GM12891 (cell line): Measurements from ENCODE around the gene AP1AR. TPM values are rescaled to one million over a fixed set of nuclear protein-coding genes. Genes with fewer than 3 reads are reported as not detected.

Experiments used
- DNase-seq: peaks from one replicate; pipeline ENCODE4 v3.0.0; 2011; ENCODE audit warnings: low spot score; ENCODE audit not compliant: insufficient read length
- FAIRE-seq: peaks from 2 replicates; lab custom pipeline; 2011; peaks lifted over from hg19 to GRCh38; lab: Jason Lieb, UNC
- PAX5 ChIP-seq: IDR thresholded peaks from 2 replicates; pipeline ENCODE4 v1.6.1; 2011; ENCODE audit warnings: low read length, moderate library complexity, mild to moderate bottlenecking; ENCODE audit not compliant: insufficient read depth, severe bottlenecking
- POLR2A ChIP-seq: IDR thresholded peaks from 2 replicates; pipeline ENCODE4 v1.6.1; 2011; ENCODE audit warnings: low read depth, low read length, control low read depth
- POLR2AphosphoS5 ChIP-seq: IDR thresholded peaks from 2 replicates; pipeline ENCODE4 v1.6.1; 2011; ENCODE audit warnings: low read depth, low read length, control low read depth
- POU2F2 ChIP-seq: IDR thresholded peaks from 2 replicates; pipeline ENCODE4 v1.6.1; 2011; ENCODE audit warnings: low read depth, mild to moderate bottlenecking, control low read depth, low read length, moderate library complexity
- SPI1 ChIP-seq: IDR thresholded peaks from 2 replicates; pipeline ENCODE4 v1.6.1; 2011; ENCODE audit warnings: low read depth, low read length, control low read depth
- TAF1 ChIP-seq: IDR thresholded peaks from 2 replicates; pipeline ENCODE4 v1.6.1; 2011; ENCODE audit warnings: low read depth, low read length, control low read depth
- polyA plus RNA-seq: library from polyadenylated mRNA; unstranded; fragments of >200 nt; gene quantifications from one replicate; pipeline ENCODE4 v1.2.1, GENCODE V29; 2012; ENCODE audit warnings: low read depth, missing spikeins, inconsistent platforms; ENCODE audit not compliant: missing spikeins

AP1AR gene, protein sequence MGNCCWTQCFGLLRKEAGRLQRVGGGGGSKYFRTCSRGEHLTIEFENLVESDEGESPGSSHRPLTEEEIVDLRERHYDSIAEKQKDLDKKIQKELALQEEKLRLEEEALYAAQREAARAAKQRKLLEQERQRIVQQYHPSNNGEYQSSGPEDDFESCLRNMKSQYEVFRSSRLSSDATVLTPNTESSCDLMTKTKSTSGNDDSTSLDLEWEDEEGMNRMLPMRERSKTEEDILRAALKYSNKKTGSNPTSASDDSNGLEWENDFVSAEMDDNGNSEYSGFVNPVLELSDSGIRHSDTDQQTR
- 7.2 TPM for polyA plus RNA-seq

DNA sequence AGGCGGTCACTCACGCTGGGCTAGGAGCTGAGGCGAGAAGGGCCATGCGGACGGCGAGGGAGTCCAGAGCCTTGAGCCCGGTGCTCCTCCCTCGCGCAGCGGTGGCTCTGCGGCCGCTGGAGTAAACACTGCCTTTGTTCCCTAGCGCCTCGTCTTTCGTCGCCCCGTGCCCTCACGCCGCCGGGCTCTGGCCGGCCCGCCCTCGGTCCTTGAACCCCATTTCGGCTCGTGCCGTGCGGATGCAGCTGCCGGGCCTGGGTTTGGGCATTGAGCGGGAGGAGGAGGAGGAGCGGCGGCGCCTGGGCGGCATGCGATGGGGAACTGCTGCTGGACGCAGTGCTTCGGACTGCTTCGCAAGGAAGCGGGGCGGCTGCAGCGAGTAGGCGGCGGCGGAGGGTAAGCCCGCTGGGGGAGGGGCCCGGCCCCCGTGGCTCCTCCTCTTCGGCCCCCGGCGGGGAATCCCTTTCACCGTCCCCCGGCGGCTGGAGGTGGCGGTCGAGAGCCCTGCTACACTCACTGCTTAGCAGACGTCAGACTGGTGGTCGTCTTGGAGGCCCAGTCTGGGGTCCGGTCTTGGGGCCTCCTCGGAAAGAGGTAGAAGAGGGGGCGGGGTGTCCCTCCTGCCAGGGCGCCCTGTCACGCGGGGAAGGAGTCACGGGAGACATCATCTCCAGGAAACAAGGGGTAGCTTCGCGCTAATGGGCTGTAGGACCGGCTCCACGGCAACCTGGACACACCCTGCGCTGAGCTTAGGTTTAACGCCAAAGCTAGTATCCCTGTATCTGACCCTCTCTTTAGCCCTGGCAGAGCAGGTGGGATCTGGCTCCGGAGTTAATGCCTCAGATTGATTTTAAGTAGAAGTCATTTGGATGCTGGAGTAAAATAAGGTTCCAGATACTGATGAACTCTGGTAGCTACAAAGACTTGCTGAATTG is at the start of gene AP1AR:
Gene AP1AR (plus strand): TSS at position 9 of the 935 bp plus-strand sequence. CDS start 305 bp downstream, at position 314.
- TF ChIP-seq SPI1: peak; percentile 36; the same call in 1 of the 2 replicates
- peak; percentile 60 for TF ChIP-seq TAF1
- TF ChIP-seq PAX5: no peak
- peak; percentile 92 for TF ChIP-seq POLR2AphosphoS5
- TF ChIP-seq POU2F2: 0 out of 2 replicates have a peak, but pooled peaks have one; percentile 69
- TF ChIP-seq POLR2A: peak; percentile 89
- DNase-seq: peak; percentile 75
- FAIRE-seq: no peak

DNA sequence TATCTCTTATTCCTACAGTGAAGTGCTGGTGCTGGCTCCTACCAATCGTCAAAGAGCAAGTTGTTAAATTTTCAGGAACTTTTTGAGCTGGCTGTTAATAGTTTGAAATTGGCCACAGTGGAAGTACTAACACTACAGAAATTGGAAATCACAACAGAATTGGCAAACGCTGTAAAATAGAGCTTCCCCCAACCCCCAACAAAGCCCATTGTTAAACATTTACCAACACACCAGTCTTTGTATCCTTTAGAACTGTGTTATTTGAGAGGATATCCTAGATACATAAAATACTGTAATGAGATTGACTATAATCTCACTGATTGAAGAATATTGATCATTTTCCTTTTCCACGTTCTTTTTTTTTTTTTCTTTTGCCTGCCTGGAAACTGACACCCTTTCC is 49.0 kb upstream of the AP1AR start:
- no peak for TF ChIP-seq POLR2AphosphoS5
- no peak for TF ChIP-seq PAX5
- DNase-seq (no peak), FAIRE-seq (no peak)

DNA sequence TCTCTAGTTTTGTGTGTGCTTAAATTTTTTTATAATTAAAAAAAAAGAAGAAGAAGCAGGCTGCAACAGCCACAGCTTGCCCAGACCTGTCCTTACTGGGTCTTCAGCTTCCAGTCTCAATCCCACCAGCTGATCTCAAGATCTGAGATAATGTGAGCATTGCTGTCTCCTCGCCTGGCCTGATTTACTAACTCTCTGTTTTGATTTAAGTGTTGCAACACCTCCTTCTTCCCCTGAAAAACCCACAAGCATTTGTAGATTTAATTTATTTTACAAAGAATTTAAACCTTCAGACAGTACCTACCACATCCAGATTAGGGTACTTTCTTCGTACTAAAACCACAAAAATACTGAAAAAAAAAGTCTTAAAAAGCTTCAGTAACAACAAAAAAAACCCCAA is 48.3 kb upstream of the AP1AR start:
- DNase-seq (no peak), FAIRE-seq (no peak)
- TF ChIP-seq SPI1: no peak
- TF ChIP-seq PAX5: no peak
- TF ChIP-seq POLR2A: no peak
- TF ChIP-seq POU2F2: no peak
- no peak for TF ChIP-seq POLR2AphosphoS5
- no peak for TF ChIP-seq TAF1

DNA sequence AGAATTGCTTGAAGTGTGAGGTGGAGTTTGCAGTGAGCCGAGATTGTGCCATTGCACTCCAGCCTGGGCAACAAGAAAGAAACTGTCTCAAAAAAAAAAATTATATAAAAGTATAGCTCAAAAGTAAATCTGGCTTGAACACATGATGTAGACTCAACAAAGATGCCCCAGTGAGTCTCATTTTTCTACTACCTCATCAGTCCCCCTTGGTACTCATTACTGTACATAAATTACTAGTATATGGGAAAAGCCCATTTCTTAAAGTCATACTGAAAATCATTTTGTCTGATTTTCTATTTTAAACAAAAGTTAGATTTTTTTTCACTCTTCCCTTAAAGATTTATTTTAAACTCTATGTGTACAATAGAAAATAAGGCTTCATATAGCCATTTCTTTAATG is 47.1 kb upstream of the AP1AR start:
- no peak for FAIRE-seq
- no peak for TF ChIP-seq PAX5
- no peak for DNase-seq

DNA sequence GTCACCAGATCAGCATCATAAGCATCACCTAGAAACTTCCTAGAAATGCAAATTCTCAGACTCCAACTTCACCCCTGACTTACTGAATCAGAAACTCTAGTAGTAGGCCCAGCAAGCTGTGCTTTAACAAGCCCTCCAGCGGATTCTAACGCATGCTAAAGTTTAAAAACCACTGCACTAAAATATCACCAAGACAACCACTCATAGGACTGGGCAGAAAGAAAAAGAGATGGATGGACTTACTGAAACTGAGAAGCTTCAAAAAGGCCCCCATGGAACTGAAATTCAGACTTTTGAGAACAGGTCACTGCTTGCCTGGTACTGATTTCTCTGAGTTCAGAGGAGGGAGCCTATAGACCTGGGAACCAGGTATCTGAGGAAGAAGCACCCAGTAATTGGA is 46.3 kb upstream of the AP1AR start:
- TF ChIP-seq SPI1: no peak
- TF ChIP-seq PAX5: no peak
- no peak for TF ChIP-seq TAF1
- TF ChIP-seq POLR2AphosphoS5: no peak
- TF ChIP-seq POU2F2: no peak
- no peak for TF ChIP-seq POLR2A
- DNase-seq (no peak), FAIRE-seq (no peak)

DNA sequence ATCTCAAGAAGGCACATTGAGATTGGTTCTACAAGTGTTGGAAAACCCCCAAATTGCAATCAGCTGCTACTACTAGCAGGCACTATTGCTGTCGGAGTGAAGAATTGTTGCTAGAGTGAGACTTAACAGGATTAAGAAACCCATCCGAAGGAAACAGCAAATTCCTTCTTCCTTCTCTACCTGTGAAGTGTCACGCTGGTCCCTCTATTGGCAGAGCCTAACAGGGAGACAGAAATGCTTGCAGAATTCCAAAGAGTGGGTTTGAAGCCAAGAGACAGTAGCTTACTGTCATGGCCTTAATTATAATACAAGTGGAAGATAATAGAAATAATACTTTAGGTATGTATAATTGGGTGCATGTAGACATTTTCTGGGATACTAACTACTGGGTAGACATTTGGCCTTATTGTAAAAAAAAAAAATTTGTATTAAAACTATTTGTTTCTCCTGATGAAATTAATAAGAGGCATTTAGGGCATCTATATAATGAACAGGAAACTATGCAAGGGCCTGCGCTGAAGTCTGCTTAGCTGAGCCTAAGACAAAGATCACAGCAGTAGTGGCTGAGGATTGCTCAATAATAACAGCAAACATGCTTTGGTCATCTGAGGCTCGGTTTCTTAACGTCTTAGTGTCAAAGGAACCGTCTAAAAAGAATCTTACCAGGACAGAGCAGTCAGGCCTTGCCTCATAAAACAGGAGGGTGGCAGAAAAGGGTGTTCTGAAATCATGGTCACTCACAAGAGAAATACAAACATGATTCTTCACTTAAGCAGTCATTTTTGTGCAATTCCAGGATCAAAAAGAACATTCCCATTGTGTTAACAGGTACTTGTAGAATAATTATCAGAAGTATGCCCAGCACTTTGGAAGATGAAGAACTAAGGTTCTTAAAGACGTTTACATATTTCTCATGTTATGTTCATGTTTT is 45.6 kb upstream of the AP1AR start:
- no peak for DNase-seq
- TF ChIP-seq POLR2AphosphoS5 (no peak), TAF1 (no peak), POU2F2 (no peak)

DNA sequence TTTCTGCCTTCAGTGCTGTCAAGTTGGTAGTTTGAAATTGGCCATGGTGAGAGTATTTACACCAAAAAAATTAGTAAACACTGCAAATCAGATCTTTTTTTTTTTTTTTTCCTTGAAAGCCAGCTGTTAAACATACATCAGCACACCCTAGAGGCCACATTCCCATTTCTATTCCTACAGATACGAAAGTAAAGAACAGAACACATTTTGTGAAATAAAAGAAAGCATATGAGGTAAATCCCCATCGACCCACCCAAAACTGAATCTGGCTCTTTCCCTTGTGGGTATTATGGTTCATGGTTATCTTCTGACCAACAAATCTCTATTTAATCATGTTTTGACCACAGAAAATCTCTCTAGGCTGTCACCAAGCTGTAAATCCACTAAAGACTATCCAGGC is 41.8 kb upstream of the AP1AR start:
- no peak for TF ChIP-seq POLR2A
- no peak for TF ChIP-seq POU2F2
- TF ChIP-seq TAF1: no peak
- no peak for TF ChIP-seq PAX5
- no peak for TF ChIP-seq POLR2AphosphoS5
- no peak for TF ChIP-seq SPI1
- FAIRE-seq: no peak
- DNase-seq: no peak

More for the DNA sequence above, 45.6 kb upstream of the AP1AR start:
- FAIRE-seq: no peak

DNA sequence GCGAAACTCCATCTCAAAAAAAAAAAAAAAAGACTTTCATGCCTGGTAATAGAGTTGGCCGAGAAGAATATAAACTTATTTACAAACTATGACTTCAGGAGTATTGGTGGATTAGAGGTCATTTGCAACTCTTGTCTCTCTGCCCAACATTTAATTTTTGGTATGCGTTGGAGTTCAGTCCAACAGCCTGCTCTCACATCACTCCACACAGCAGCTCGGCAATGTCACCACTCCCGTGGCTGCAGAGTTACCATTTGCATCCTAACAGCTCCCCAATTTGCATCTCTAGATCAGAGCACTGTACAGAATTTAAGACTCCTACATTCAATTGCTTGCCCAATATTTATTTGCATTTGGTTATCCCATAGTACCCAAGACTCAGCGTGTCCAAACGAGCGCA is 40.9 kb upstream of the AP1AR start:
- TF ChIP-seq POLR2A (no peak), SPI1 (no peak), POU2F2 (no peak), POLR2AphosphoS5 (no peak), PAX5 (no peak), TAF1 (no peak)
- DNase-seq: no peak

DNA sequence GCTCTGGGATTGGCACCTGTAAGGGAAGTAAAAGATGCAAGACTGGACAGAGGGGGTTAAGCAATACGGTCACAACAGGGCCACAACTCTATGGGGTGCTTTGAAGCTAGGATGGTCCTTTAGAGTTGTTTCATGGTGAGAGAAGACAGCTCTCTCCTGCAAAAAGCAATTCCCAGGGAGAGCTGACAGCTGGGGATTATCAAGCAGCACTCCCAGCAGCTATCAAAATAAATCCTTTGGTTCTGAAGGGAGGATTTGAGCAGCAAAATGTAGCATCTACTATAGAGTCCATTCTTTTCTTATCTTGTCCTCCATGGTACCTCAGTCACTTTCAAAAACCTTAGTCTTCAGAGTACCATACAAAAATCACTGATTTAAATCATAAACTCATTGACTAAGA is 35.1 kb upstream of the AP1AR start:
- TF ChIP-seq TAF1: no peak
- FAIRE-seq: no peak
- no peak for DNase-seq

More for the DNA sequence above, 40.9 kb upstream of the AP1AR start:
- no peak for FAIRE-seq
